ENCODE data around the gene MOB1B. TPM values are rescaled to one million over a fixed set of nuclear protein-coding genes. Genes with fewer than 3 reads are reported as not detected.

MOB1B gene
- total and polyA plus RNA-seq, 2 of the 13 experiments (the other 11 are each of a cell fraction or from before 2014, with no cell fraction given) = 3.9 to 4.0 TPM

DNA sequence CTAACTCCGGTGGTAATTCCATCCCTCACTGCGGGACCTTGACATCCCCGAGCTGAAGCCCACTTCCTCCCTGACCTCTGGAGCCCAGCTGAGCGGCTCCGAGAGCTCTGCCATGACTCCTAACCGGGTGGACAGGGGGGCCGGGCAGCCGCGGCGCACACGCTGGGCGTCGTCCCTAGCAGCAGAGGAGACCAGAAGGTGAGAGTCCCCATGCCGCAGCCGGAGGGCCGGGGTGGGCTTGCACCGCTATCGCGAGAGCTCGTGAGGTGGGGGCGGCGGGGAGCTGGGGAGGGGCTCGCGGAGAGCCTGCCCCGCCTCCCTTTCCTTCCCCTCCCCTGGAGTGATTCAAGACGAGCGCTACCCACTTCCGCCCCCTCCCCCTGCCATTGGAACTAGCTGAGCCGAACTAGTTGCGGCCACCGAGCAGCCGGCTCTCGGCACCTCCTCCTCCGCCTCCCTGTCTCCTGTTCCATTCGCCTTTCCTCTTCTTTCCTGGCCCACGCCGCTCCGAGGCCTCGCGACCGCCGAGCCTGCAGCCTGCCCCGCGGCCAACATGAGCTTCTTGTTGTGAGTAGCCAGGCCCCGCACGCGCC is at the start of gene MOB1B (continued):
- TF ChIP-seq ZNF17 (CRISPR knock-in tag; IDR thresholded peaks at IDR 0.05) = no peak
- TF ChIP-seq GATA4 (IDR thresholded peaks at IDR 0.05; ENCODE audit: borderline replicate concordance, low read depth) = no peak
- TF ChIP-seq ZNF138 (CRISPR knock-in tag; IDR thresholded peaks at IDR 0.05; ENCODE audit: low read depth) = no peak
- TF ChIP-seq ZBTB7A (CRISPR knock-in tag; IDR thresholded peaks at IDR 0.05) = peak; percentile 95
- TF ChIP-seq HES4 (CRISPR knock-in tag; IDR thresholded peaks at IDR 0.05; ENCODE audit: borderline replicate concordance) = 0 out of 2 replicates have a peak, but pooled peaks have one; percentile 19
- TF ChIP-seq, protein P1, sequence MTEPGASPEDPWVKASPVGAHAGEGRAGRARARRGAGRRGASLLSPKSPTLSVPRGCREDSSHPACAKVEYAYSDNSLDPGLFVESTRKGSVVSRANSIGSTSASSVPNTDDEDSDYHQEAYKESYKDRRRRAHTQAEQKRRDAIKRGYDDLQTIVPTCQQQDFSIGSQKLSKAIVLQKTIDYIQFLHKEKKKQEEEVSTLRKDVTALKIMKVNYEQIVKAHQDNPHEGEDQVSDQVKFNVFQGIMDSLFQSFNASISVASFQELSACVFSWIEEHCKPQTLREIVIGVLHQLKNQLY (CRISPR knock-in tag; IDR thresholded peaks at IDR 0.05) = no peak
- TF ChIP-seq ZNF83 (CRISPR knock-in tag; IDR thresholded peaks at IDR 0.05; ENCODE audit: borderline replicate concordance) = no peak
- TF ChIP-seq, protein P2, sequence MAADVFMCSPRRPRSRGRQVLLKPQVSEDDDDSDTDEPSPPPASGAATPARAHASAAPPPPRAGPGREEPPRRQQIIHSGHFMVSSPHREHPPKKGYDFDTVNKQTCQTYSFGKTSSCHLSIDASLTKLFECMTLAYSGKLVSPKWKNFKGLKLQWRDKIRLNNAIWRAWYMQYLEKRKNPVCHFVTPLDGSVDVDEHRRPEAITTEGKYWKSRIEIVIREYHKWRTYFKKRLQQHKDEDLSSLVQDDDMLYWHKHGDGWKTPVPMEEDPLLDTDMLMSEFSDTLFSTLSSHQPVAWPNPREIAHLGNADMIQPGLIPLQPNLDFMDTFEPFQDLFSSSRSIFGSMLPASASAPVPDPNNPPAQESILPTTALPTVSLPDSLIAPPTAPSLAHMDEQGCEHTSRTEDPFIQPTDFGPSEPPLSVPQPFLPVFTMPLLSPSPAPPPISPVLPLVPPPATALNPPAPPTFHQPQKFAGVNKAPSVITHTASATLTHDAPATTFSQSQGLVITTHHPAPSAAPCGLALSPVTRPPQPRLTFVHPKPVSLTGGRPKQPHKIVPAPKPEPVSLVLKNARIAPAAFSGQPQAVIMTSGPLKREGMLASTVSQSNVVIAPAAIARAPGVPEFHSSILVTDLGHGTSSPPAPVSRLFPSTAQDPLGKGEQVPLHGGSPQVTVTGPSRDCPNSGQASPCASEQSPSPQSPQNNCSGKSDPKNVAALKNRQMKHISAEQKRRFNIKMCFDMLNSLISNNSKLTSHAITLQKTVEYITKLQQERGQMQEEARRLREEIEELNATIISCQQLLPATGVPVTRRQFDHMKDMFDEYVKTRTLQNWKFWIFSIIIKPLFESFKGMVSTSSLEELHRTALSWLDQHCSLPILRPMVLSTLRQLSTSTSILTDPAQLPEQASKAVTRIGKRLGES (CRISPR knock-in tag; IDR thresholded peaks at IDR 0.05; ENCODE audit: borderline replicate concordance) = 0 out of 2 replicates have a peak, but pooled peaks have one; percentile 68
- 0 out of 2 replicates have a peak, but pooled peaks have one; percentile 36 for TF ChIP-seq ZNF790 (CRISPR knock-in tag; IDR thresholded peaks at IDR 0.05; ENCODE audit: borderline replicate concordance)
- TF ChIP-seq TAF1 (CRISPR knock-in tag; IDR thresholded peaks at IDR 0.05) = peak; percentile 76
- TF ChIP-seq ZBTB42 (CRISPR knock-in tag; IDR thresholded peaks at IDR 0.05) = no peak
- TF ChIP-seq, protein P3, sequence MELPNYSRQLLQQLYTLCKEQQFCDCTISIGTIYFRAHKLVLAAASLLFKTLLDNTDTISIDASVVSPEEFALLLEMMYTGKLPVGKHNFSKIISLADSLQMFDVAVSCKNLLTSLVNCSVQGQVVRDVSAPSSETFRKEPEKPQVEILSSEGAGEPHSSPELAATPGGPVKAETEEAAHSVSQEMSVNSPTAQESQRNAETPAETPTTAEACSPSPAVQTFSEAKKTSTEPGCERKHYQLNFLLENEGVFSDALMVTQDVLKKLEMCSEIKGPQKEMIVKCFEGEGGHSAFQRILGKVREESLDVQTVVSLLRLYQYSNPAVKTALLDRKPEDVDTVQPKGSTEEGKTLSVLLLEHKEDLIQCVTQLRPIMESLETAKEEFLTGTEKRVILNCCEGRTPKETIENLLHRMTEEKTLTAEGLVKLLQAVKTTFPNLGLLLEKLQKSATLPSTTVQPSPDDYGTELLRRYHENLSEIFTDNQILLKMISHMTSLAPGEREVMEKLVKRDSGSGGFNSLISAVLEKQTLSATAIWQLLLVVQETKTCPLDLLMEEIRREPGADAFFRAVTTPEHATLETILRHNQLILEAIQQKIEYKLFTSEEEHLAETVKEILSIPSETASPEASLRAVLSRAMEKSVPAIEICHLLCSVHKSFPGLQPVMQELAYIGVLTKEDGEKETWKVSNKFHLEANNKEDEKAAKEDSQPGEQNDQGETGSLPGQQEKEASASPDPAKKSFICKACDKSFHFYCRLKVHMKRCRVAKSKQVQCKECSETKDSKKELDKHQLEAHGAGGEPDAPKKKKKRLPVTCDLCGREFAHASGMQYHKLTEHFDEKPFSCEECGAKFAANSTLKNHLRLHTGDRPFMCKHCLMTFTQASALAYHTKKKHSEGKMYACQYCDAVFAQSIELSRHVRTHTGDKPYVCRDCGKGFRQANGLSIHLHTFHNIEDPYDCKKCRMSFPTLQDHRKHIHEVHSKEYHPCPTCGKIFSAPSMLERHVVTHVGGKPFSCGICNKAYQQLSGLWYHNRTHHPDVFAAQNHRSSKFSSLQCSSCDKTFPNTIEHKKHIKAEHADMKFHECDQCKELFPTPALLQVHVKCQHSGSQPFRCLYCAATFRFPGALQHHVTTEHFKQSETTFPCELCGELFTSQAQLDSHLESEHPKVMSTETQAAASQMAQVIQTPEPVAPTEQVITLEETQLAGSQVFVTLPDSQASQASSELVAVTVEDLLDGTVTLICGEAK (IDR thresholded peaks at IDR 0.05) = no peak
- TF ChIP-seq, protein P3 (CRISPR knock-in tag; IDR thresholded peaks at IDR 0.05) = peak; percentile 57; the same call in 1 of the 2 replicates
- peak; percentile 57 for TF ChIP-seq NR2C2 (CRISPR knock-in tag; IDR thresholded peaks at IDR 0.05; ENCODE audit: borderline replicate concordance)
- peak; percentile 32; the same call in 1 of the 2 replicates for TF ChIP-seq TBX2 (CRISPR knock-in tag; IDR thresholded peaks at IDR 0.05; ENCODE audit: borderline replicate concordance)
- peak; percentile 75; the same call in 1 of the 2 replicates for TF ChIP-seq DNMT1 (CRISPR knock-in tag; IDR thresholded peaks at IDR 0.05)
